OCI-LY7 (cell line): ENCODE data around the gene ARHGAP26. TPM values are rescaled to one million over a fixed set of nuclear protein-coding genes. Genes with fewer than 3 reads are reported as not detected.

ENCODE experiments used
- BruUV-seq: library from RNA; stranded (reverse); fragments of 400-500 nt; replicated peaks from 2 replicates; lab custom pipeline; 2021; lab: Mats Ljungman, UMichigan
- CTCF ChIA-PET: fragments of 300-600 bp; sonication (Branson Sonifier 250); formaldehyde crosslinking; loops from one replicate; lab custom pipeline; 2022; ENCODE audit warnings: antibody characterized with exemption; ENCODE audit not compliant: unreplicated experiment; lab: Charles Lee
- POLR2A ChIA-PET: fragments of 300-600 bp; sonication (Branson Sonifier 250); formaldehyde crosslinking; loops from one replicate; lab custom pipeline; 2022; ENCODE audit warnings: antibody characterized with exemption; lab: Charles Lee
- DNase-seq: peaks from one replicate; pipeline ENCODE4 v3.0.0-alpha.2; 2015; ENCODE audit warnings: low spot score
- H2AFZ ChIP-seq: fragments of 200-600 bp; sonication (generic), shearing (Covaris generic); 2 replicates; pipeline ENCODE4 v1.6.1; 2014; ENCODE audit warnings: mild to moderate bottlenecking, antibody characterized with exemption, low read length, moderate library complexity
- H3K27ac ChIP-seq: fragments of 200-600 bp; sonication (generic); 2 replicates; pipeline ENCODE4 v1.5.1; 2014; ENCODE audit warnings: mixed run types, low read depth, mild to moderate bottlenecking, moderate library complexity, low read length, inconsistent platforms; ENCODE audit not compliant: poor library complexity, severe bottlenecking
- H3K36me3 ChIP-seq: fragments of 200-600 bp; sonication (generic); 2 replicates; pipeline ENCODE4 v1.6.1; 2014; ENCODE audit warnings: mild to moderate bottlenecking, antibody characterized with exemption, low read length, moderate library complexity, mixed read lengths; ENCODE audit not compliant: insufficient read depth
- H3K4me1 ChIP-seq: fragments of 200-600 bp; sonication (generic); 2 replicates; pipeline ENCODE4 v1.5.1; 2014; ENCODE audit warnings: mild to moderate bottlenecking, low read length; ENCODE audit not compliant: insufficient read depth, poor library complexity, severe bottlenecking
- H3K4me2 ChIP-seq: fragments of 200-600 bp; sonication (generic); 2 replicates; pipeline ENCODE4 v1.6.1; 2014; ENCODE audit warnings: mild to moderate bottlenecking, low read length
- H3K4me3 ChIP-seq: fragments of 200-600 bp; sonication (generic); 2 replicates; pipeline ENCODE4 v1.5.1; 2014; ENCODE audit warnings: mild to moderate bottlenecking, low read depth, low read length; ENCODE audit not compliant: poor library complexity, severe bottlenecking
- H3K79me2 ChIP-seq: fragments of 200-600 bp; sonication (generic); 2 replicates; pipeline ENCODE4 v1.6.1; 2016; ENCODE audit warnings: low read depth, mild to moderate bottlenecking, low read length, moderate library complexity, mixed read lengths; ENCODE audit not compliant: insufficient read depth
- H3K9me2 ChIP-seq: fragments of 200-600 bp; sonication (generic); 2 replicates; pipeline ENCODE4 v1.6.1; 2016; ENCODE audit warnings: mild to moderate bottlenecking, low read length, mixed read lengths; ENCODE audit not compliant: insufficient read depth
- H3K9me3 ChIP-seq: fragments of 200-600 bp; sonication (generic); 2 replicates; pipeline ENCODE4 v1.6.1; 2014; ENCODE audit warnings: mild to moderate bottlenecking, mixed run types, low read length, mixed read lengths
- H4K20me1 ChIP-seq: fragments of 200-600 bp; sonication (generic); 2 replicates; pipeline ENCODE4 v1.6.1; 2014; ENCODE audit warnings: mild to moderate bottlenecking, antibody characterized with exemption, low read length, moderate library complexity, mixed read lengths; ENCODE audit not compliant: insufficient read depth
- EZH2phosphoT487 ChIP-seq: fragments of 200-600 bp; sonication (generic); IDR thresholded peaks from 2 replicates; pipeline ENCODE4 v1.6.1; 2018; ENCODE audit warnings: low read depth, borderline replicate concordance, mild to moderate bottlenecking, mixed run types, antibody characterized with exemption, low read length, moderate library complexity, mixed read lengths
- intact Hi-C: fragments of 100-400 bp; cut with micrococcal nuclease; formaldehyde crosslinking; loops from one replicate; pipeline ENCODE4 v1.10.0; 2022; ENCODE audit not compliant: unreplicated experiment
- total RNA-seq, 2 experiments: library from RNA; depleted of rRNA in 1 of 2; stranded (reverse); fragments of >200 nt in 1 of 2; shearing (Covaris generic) in 1 of 2; gene quantifications; 2 replicates each; pipeline ENCODE4 v1.2.3, GENCODE V29; 2014 to 2022
- TF ChIP-seq, protein P1 (sequence below): fragments of 200-600 bp; sonication (generic); conservative IDR thresholded peaks from 2 replicates; pipeline ENCODE4 v1.5.1; 2014; ENCODE audit warnings: mild to moderate bottlenecking, antibody characterized with exemption, low read length, moderate library complexity, mixed read lengths

ARHGAP26 gene
- total RNA-seq, 2 experiments from 2014 or later = 7.0 to 19.1 TPM

DNA sequence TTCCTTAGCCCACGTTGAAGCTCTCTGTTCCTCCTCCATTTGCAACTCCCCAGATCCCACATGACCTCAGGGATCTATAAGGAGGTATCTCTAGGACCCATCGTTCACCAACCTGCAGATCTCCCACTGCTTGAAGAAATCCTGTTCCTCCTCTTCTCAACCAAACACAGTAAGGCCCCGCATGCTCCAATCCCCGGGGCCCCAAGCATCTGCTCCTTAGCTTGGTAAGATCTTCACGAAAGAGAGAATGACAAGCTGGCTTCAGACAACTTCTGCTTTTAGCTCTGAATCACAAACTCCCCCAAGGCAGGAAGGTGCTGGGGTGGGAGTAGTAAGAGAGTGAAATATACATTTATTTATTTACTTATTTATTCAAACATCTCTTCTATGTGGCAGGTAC, 33.0 kb upstream of the ARHGAP26 start:
- DNase-seq = peak; percentile 3
- no peaks in the 10 kb centered on the region for H3K36me3 ChIP-seq
- H3K4me2 ChIP-seq = no peak overlapping the region
- intact Hi-C loops = no loop called here
- no TSS peak for BruUV-seq
- POLR2A ChIA-PET = interaction anchor here (1.1 kb wide), 1 partner anchor 13 kb away, joined by 3 read pairs; no protein-coding TSS in a partner anchor
- CTCF ChIA-PET = interaction anchor here (0.6 to 1.0 kb wide), 2 partner anchors 10 to 74 kb away, joined by 3 read pairs; no protein-coding TSS in a partner anchor
- peaks cover 6% of the 10 kb centered on the region for H3K4me1 ChIP-seq
- no peaks in the 10 kb centered on the region for H3K9me3 ChIP-seq
- no peak overlapping the region for H3K27ac ChIP-seq
- H3K9me2 ChIP-seq = no peaks in the 10 kb centered on the region
- TF ChIP-seq, protein P1, sequence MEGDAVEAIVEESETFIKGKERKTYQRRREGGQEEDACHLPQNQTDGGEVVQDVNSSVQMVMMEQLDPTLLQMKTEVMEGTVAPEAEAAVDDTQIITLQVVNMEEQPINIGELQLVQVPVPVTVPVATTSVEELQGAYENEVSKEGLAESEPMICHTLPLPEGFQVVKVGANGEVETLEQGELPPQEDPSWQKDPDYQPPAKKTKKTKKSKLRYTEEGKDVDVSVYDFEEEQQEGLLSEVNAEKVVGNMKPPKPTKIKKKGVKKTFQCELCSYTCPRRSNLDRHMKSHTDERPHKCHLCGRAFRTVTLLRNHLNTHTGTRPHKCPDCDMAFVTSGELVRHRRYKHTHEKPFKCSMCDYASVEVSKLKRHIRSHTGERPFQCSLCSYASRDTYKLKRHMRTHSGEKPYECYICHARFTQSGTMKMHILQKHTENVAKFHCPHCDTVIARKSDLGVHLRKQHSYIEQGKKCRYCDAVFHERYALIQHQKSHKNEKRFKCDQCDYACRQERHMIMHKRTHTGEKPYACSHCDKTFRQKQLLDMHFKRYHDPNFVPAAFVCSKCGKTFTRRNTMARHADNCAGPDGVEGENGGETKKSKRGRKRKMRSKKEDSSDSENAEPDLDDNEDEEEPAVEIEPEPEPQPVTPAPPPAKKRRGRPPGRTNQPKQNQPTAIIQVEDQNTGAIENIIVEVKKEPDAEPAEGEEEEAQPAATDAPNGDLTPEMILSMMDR = no peak
- TF ChIP-seq EZH2phosphoT487 = no peak
- H3K79me2 ChIP-seq = no peaks in the 10 kb centered on the region
- H4K20me1 ChIP-seq = no peaks in the 10 kb centered on the region
- H2AFZ ChIP-seq = no peak overlapping the region
- no peak overlapping the region for H3K4me3 ChIP-seq

DNA sequence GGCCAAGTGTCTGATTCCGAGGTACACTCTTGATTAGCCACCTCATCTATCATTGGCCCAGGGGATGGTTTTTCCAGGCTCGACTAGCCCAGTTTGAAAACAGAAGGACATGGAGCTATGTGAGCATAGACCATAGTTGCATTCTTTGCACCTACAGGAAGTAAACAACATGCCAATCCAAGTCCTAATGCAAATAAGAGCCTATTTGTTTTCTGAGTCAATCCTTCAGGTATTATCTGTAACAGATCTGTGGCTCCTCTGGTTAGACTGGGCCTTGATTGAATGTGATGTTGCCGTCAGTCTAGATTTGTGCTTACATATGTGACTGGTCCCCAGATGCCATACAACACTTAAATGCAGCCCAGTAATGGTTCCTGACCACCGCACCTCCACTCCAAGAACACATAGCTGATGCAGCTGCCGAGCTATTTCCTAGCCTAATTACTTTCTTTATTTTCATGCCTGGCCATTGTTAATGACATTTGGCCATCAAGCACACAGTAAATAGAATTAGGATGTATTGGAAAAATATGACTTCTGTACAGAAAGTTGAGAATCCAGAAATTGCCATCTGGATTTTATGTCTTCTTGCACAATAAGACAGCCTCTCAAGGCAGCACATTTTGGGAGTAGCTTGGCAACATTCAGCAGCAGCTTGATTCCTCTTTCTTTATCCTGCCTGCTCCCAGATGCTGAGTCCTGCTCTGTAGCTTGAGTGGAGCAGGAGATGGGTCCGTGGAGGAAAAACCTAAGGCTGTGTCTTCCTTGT, 29.5 kb upstream of the ARHGAP26 start:
- Histone ChIP-seq H3K9me3 (no peaks in the 10 kb centered on the region), H3K79me2 (no peaks in the 10 kb centered on the region), H3K27ac (no peak overlapping the region), H3K9me2 (no peaks in the 10 kb centered on the region), H3K4me3 (no peak overlapping the region), H3K36me3 (no peaks in the 10 kb centered on the region), H3K4me2 (no peak overlapping the region), H2AFZ (no peak overlapping the region), H3K4me1 (no peaks in the 10 kb centered on the region), H4K20me1 (no peaks in the 10 kb centered on the region)
- ChIA-PET CTCF (interaction anchor here (0.7 kb wide), 1 partner anchor 148 kb away, joined by 3 read pairs; no protein-coding TSS in a partner anchor), POLR2A (no interaction called here)
- intact Hi-C loops = no loop called here
- no TSS peak for BruUV-seq
- DNase-seq = no peak
- TF ChIP-seq, protein P1 = no peak
- TF ChIP-seq EZH2phosphoT487 = no peak
